ENCODE data around the gene PORCN. TPM values are rescaled to one million over a fixed set of nuclear protein-coding genes. Genes with fewer than 3 reads are reported as not detected.

PORCN gene
- total and polyA plus RNA-seq, 11 donors, result 9.6 to 37.3 (median 17.3) TPM

DNA sequence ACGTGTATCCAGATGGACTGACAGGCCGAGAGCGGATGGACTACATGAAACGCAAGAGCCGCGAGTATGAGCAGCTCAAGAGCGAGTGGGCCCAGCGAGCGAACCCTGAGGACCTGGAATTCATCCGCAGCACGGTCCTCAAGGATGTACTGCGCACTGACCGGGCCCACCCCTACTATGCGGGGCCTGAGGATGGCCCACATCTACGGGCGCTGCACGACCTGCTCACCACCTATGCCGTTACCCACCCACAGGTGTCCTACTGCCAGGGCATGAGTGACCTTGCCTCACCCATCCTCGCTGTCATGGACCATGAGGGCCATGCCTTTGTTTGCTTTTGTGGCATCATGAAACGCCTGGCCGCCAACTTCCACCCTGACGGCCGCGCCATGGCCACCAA lies 50.8 kb downstream of the PORCN start:
- H3K36me3 ChIP-seq, result peaks cover 0 to 58% (median 29%) of the 10 kb centered on the region in 9 donors
- 93 to 97% (median 95%) methylated on average over 23 to 24 of the region's 24 CpGs for WGBS, 4 donors
- TF ChIP-seq, protein P1, sequence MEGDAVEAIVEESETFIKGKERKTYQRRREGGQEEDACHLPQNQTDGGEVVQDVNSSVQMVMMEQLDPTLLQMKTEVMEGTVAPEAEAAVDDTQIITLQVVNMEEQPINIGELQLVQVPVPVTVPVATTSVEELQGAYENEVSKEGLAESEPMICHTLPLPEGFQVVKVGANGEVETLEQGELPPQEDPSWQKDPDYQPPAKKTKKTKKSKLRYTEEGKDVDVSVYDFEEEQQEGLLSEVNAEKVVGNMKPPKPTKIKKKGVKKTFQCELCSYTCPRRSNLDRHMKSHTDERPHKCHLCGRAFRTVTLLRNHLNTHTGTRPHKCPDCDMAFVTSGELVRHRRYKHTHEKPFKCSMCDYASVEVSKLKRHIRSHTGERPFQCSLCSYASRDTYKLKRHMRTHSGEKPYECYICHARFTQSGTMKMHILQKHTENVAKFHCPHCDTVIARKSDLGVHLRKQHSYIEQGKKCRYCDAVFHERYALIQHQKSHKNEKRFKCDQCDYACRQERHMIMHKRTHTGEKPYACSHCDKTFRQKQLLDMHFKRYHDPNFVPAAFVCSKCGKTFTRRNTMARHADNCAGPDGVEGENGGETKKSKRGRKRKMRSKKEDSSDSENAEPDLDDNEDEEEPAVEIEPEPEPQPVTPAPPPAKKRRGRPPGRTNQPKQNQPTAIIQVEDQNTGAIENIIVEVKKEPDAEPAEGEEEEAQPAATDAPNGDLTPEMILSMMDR (IDR thresholded peaks at IDR 0.05), result no peak
- TF ChIP-seq POLR2A (IDR thresholded peaks at IDR 0.05), result no peak

DNA sequence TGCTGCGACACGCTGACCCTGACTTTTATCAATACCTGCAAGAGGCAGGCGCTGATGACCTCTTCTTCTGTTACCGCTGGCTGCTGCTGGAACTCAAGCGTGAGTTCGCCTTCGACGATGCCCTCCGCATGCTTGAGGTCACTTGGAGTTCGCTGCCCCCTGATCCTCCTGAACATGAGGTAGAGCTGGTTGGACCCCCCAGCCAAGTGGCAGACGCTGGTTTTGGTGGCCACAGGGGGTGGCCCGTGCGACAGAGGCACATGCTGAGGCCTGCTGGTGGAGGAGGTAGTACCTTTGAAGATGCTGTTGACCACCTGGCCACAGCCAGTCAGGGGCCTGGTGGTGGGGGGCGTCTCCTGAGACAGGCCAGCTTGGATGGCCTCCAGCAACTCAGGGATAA lies 51.3 kb downstream of the PORCN start:
- ATAC-seq (no peak), DNase-seq (no peak)
- intact Hi-C loops (cut with DNase I), result no loop called here
- TF ChIP-seq, protein P1 (IDR thresholded peaks at IDR 0.05), result no peak
- TF ChIP-seq POLR2A (IDR thresholded peaks at IDR 0.05), result no peak
- H3K36me3 ChIP-seq, result peaks cover 0 to 55% (median 25%) of the 10 kb centered on the region in 9 donors
- no peaks in the 10 kb centered on the region for H3K9me3 ChIP-seq
- 82 to 98% (median 93%) methylated on average over 10 to 14 of the region's 14 CpGs for WGBS, 4 donors
- H3K4me1 ChIP-seq, result peaks cover 0 to 5% (median 0%) of the 10 kb centered on the region in 12 donors
- H3K27ac ChIP-seq, result no peak overlapping the region
- no peak overlapping the region for H3K4me3 ChIP-seq
- H3K27me3 ChIP-seq, result no peaks in the 10 kb centered on the region

More for the DNA sequence above, 50.8 kb downstream of the PORCN start:
- Histone ChIP-seq H3K9me3 (no peaks in the 10 kb centered on the region), H3K4me1 (peaks cover 0 to 5% (median 0%) of the 10 kb centered on the region in 12 donors), H3K27me3 (no peaks in the 10 kb centered on the region), H3K4me3 (no peak overlapping the region), H3K27ac (no peak overlapping the region)
- DNase-seq (no peak), ATAC-seq (no peak)
- intact Hi-C loops (cut with DNase I), result no loop called here

GRCh38 chrX:48560681-48561080 lies 51.9 kb downstream of the PORCN start:
- H3K36me3 ChIP-seq, result peaks cover 0 to 49% (median 25%) of the 10 kb centered on the region in 9 donors
- 90 to 97% (median 94%) methylated on average over 10 to 12 of the region's 12 CpGs for WGBS, 4 donors

DNA sequence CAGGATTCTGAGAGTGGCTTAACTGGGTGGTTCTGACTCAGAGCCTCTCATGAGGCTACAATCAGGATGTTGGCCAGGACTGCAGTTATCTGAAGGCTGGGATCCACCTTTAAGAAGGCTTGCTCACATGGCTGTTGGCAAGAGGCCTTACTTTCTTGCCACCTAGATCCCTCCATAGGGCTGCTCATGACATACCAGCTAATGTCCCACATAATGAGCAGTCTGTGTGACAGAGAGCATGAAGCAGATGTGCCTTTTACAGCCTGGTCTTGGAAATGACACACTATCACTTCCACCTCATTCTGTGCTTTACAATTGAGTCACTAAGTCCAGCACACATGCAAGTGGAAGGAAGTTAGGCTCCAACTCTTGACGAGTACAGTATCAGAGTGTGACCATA lies 61.2 kb downstream of the PORCN start:
- TF ChIP-seq POLR2A (IDR thresholded peaks at IDR 0.05), result no peak
- TF ChIP-seq, protein P1 (IDR thresholded peaks at IDR 0.05), result no peak

More at GRCh38 chrX:48560681-48561080, 51.9 kb downstream of the PORCN start:
- no peak overlapping the region for H3K27ac ChIP-seq
- ATAC-seq (no peak), DNase-seq (no peak)
- H3K4me1 ChIP-seq, result peaks cover 0 to 5% (median 0%) of the 10 kb centered on the region in 12 donors
- intact Hi-C loops (cut with DNase I), result no loop called here
- H3K9me3 ChIP-seq, result no peaks in the 10 kb centered on the region
- TF ChIP-seq POLR2A (IDR thresholded peaks at IDR 0.05), result no peak
- TF ChIP-seq, protein P1 (IDR thresholded peaks at IDR 0.05), result no peak
- no peak overlapping the region for H3K4me3 ChIP-seq
- no peaks in the 10 kb centered on the region for H3K27me3 ChIP-seq

More for the DNA sequence above, 61.2 kb downstream of the PORCN start:
- ATAC-seq (no peak), DNase-seq (no peak)
- intact Hi-C loops (cut with DNase I), result no loop called here
- Histone ChIP-seq H3K4me3 (no peak overlapping the region), H3K27me3 (no peaks in the 10 kb centered on the region), H3K36me3 (peaks cover 0 to under 1% (median 0%) of the 10 kb centered on the region in 9 donors), H3K9me3 (no peaks in the 10 kb centered on the region), H3K4me1 (no peaks in the 10 kb centered on the region), H3K27ac (no peak overlapping the region)
- 41 to 81% (median 52%) methylated on average over 1 of the region's 1 CpG for WGBS, 4 donors

Other genes starting within 250 kb of the PORCN start
- gene SSX3, start 152.3 kb upstream of the PORCN start, total RNA-seq, result not detected
- gene SSX3, start 152.3 kb upstream of the PORCN start, polyA plus RNA-seq, result not detected
- gene SSX4, start 125.5 kb upstream of the PORCN start, total RNA-seq, result not detected
- not detected for gene SSX4, start 125.5 kb upstream of the PORCN start, polyA plus RNA-seq
- gene SSX4B, start 97.0 kb upstream of the PORCN start, total RNA-seq, result not detected
- not detected for gene SSX4B, start 97.0 kb upstream of the PORCN start, polyA plus RNA-seq
- gene SLC38A5, start 38.7 kb upstream of the PORCN start, total RNA-seq, result 1 to 10 TPM in 8 of 9 donors, under 1 TPM in 1; 0.52 to 6.1 (median 1.7) TPM
- gene SLC38A5, start 38.7 kb upstream of the PORCN start, polyA plus RNA-seq, result 10 to 100 TPM in 1 of 2 donors, 1 to 10 TPM in 1; 2.0 to 22.3 TPM
- 10 to 100 TPM; 13.6 to 34.3 (median 18.1) TPM for gene FTSJ1, start 32.8 kb upstream of the PORCN start, total RNA-seq
- gene FTSJ1, start 32.8 kb upstream of the PORCN start, polyA plus RNA-seq, result 10 to 100 TPM; 15.2 to 62.4 TPM
- gene EBP, start 12.8 kb downstream of the PORCN start, total RNA-seq, result 10 to 100 TPM; 37.1 to 72.5 (median 55.3) TPM
- gene EBP, start 12.8 kb downstream of the PORCN start, polyA plus RNA-seq, result 100 to 1,000 TPM in 1 of 2 donors, 10 to 100 TPM in 1; 93.8 to 118 TPM
- 10 to 100 TPM; 13.4 to 21.6 (median 16.8) TPM for gene TBC1D25, start 30.7 kb downstream of the PORCN start, total RNA-seq
- gene TBC1D25, start 30.7 kb downstream of the PORCN start, polyA plus RNA-seq, result 10 to 100 TPM in 1 of 2 donors, 1 to 10 TPM in 1; 5.2 to 23.7 TPM
- 100 to 1,000 TPM in 5 of 9 donors, 10 to 100 TPM in 4; 34.5 to 172 (median 111) TPM for gene RBM3, start 65.5 kb downstream of the PORCN start, total RNA-seq
- 100 to 1,000 TPM in 1 of 2 donors, 10 to 100 TPM in 1; 56.5 to 187 TPM for gene RBM3, start 65.5 kb downstream of the PORCN start, polyA plus RNA-seq
- gene WDR13, start 88.5 kb downstream of the PORCN start, total RNA-seq, result 100 to 1,000 TPM; 123 to 235 (median 150) TPM
- gene WDR13, start 88.5 kb downstream of the PORCN start, polyA plus RNA-seq, result 100 to 1,000 TPM; 209 to 281 TPM
- 10 to 100 TPM in 1 of 9 donors, 1 to 10 TPM in 8; 1.1 to 26.8 (median 3.0) TPM for gene WAS, start 174.8 kb downstream of the PORCN start, total RNA-seq
- 1 to 10 TPM; 1.5 to 1.8 TPM for gene WAS, start 174.8 kb downstream of the PORCN start, polyA plus RNA-seq
- 1 to 10 TPM; 2.4 to 6.7 (median 3.6) TPM for gene SUV39H1, start 187.7 kb downstream of the PORCN start, total RNA-seq
- 1 to 10 TPM; 1.9 to 4.7 TPM for gene SUV39H1, start 187.7 kb downstream of the PORCN start, polyA plus RNA-seq